Endothelial cell of umbilical vein (primary cell): ENCODE measurements around the gene ZPBP2.

ENCODE experiments used
- CTCF ChIP-seq, 2 donors: IDR thresholded peaks; 1 replicate in 1 of 2; 2 replicates in 1 of 2; pipeline ENCODE4 v1.5.1; 2011; ENCODE audit warnings: low read length in 2 of 2, mild to moderate bottlenecking in 2 of 2, moderate library complexity in 2 of 2, control low read depth in 1 of 2, inconsistent platforms in 1 of 2, low read depth in 1 of 2; ENCODE audit not compliant: insufficient read depth in 1 of 2; ENCODE audit errors: extremely low read depth in 1 of 2
- EZH2 ChIP-seq: IDR thresholded peaks from 2 replicates; pipeline ENCODE4 v1.6.1; 2012; ENCODE audit warnings: borderline replicate concordance, low read depth, mild to moderate bottlenecking, moderate library complexity, low read length, inconsistent platforms; ENCODE audit not compliant: severe bottlenecking
- GATA2 ChIP-seq: IDR thresholded peaks from 2 replicates; pipeline ENCODE4 v1.7.0; 2011; ENCODE audit warnings: low read depth, mild to moderate bottlenecking, moderate library complexity, mixed read lengths, low read length; ENCODE audit not compliant: insufficient read length, insufficient read depth
- JUN ChIP-seq: IDR thresholded peaks from 2 replicates; pipeline ENCODE4 v1.6.1; 2011; ENCODE audit warnings: borderline replicate concordance, low read depth; ENCODE audit not compliant: insufficient read length, insufficient read depth
- MAX ChIP-seq: IDR thresholded peaks from 2 replicates; pipeline ENCODE4 v1.6.1; 2011; ENCODE audit not compliant: insufficient read depth, insufficient read length
- MYC ChIP-seq: IDR thresholded peaks from one replicate; pipeline ENCODE4 v1.6.1; 2011; ENCODE audit warnings: mild to moderate bottlenecking, low read depth, low read length
- POLR2A ChIP-seq: IDR thresholded peaks from 2 replicates; pipeline ENCODE4 v1.6.1; 2012; ENCODE audit warnings: low read depth, mild to moderate bottlenecking, control low read depth, low read length
- POLR2AphosphoS5 ChIP-seq: IDR thresholded peaks from 2 replicates; pipeline ENCODE4 v1.6.1; 2012; ENCODE audit warnings: low read depth, mild to moderate bottlenecking, control low read depth, low read length, moderate library complexity; ENCODE audit not compliant: insufficient read depth

- TF ChIP-seq POLR2AphosphoS5 (no peak), EZH2 (no peak), CTCF (IDR thresholded peaks at IDR 0.05; ENCODE audit: extremely low read depth in 1 of 2, insufficient read depth in 1 of 2, low read depth in 1 of 2, low read length in 2 of 2) (no peak), MAX (no peak), POLR2A (no peak), JUN (no peak), GATA2 (no peak), MYC (no peak)
Observed at GRCh38 chr17:39923836-39924690, 56.1 kb downstream of the ZPBP2 start.
